ENCODE results near the gene TLE5. TPM values are rescaled to one million over a fixed set of nuclear protein-coding genes. Genes with fewer than 3 reads are reported as not detected.

Gene TLE5
- total and polyA plus RNA-seq, 10 of the 15 experiments (the other 5 are each of a cell fraction or from before 2014, with no cell fraction given) = 2.5 to 373 (median 154) TPM

GRCh38 chr19:3062165-3063105 lies at the start of gene TLE5 (continued):
- TF ChIP-seq, protein P1, sequence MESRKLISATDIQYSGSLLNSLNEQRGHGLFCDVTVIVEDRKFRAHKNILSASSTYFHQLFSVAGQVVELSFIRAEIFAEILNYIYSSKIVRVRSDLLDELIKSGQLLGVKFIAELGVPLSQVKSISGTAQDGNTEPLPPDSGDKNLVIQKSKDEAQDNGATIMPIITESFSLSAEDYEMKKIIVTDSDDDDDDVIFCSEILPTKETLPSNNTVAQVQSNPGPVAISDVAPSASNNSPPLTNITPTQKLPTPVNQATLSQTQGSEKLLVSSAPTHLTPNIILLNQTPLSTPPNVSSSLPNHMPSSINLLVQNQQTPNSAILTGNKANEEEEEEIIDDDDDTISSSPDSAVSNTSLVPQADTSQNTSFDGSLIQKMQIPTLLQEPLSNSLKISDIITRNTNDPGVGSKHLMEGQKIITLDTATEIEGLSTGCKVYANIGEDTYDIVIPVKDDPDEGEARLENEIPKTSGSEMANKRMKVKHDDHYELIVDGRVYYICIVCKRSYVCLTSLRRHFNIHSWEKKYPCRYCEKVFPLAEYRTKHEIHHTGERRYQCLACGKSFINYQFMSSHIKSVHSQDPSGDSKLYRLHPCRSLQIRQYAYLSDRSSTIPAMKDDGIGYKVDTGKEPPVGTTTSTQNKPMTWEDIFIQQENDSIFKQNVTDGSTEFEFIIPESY (IDR thresholded peaks at IDR 0.05) = no peak
- TF ChIP-seq DPF2 (IDR thresholded peaks at IDR 0.05) (peak; percentile 55; the same call in 1 of the 2 replicates), JUND (IDR thresholded peaks at IDR 0.05; ENCODE audit: low read depth, low read length) (no peak), PAX5 (IDR thresholded peaks at IDR 0.05; ENCODE audit: borderline replicate concordance, low read depth, low read length) (no peak), HSF1 (IDR thresholded peaks at IDR 0.05; ENCODE audit: low read depth, low read length) (no peak), RCOR1 (conservative IDR thresholded peaks at IDR 0.05; ENCODE audit: low read depth, low read length) (no peak), GATAD2B (conservative IDR thresholded peaks at IDR 0.05; ENCODE audit: low read depth) (no peak), TBL1XR1 (IDR thresholded peaks at IDR 0.05; ENCODE audit: low read depth, low read length) (no peak), NFXL1 (IDR thresholded peaks at IDR 0.05; ENCODE audit: borderline replicate concordance) (no peak), CREB1 (IDR thresholded peaks at IDR 0.05; ENCODE audit: low read depth) (0 out of 2 replicates have a peak, but pooled peaks have one; percentile 20), MAX (IDR thresholded peaks at IDR 0.05; ENCODE audit: low read depth, low read length) (0 out of 2 replicates have a peak, but pooled peaks have one; percentile 24), BCL11A (IDR thresholded peaks at IDR 0.05; ENCODE audit: low read depth, low read length) (no peak), POLR2AphosphoS2 (IDR thresholded peaks at IDR 0.05; ENCODE audit: low read depth, low read length) (no peak), BCL3 (IDR thresholded peaks at IDR 0.05; ENCODE audit: borderline replicate concordance, insufficient read depth, low read depth, low read length, poor library complexity, severe bottlenecking) (no peak), IRF3 (IDR thresholded peaks at IDR 0.05) (no peak), EGR1 (IDR thresholded peaks at IDR 0.05; ENCODE audit: borderline replicate concordance in 1 of 2, low read depth in 2 of 2, low read length in 2 of 2) (peak in 1 of 2 experiments; percentile 59; a peak in 1 of 3 replicates), PAX8 (IDR thresholded peaks at IDR 0.05) (no peak), HDAC6 (IDR thresholded peaks at IDR 0.05; ENCODE audit: unreplicated experiment) (no peak), TAF1 (IDR thresholded peaks at IDR 0.05; ENCODE audit: borderline replicate concordance, low read depth, low read length) (peak; percentile 70; the same call in 1 of the 2 replicates)
- TF ChIP-seq, protein P2, sequence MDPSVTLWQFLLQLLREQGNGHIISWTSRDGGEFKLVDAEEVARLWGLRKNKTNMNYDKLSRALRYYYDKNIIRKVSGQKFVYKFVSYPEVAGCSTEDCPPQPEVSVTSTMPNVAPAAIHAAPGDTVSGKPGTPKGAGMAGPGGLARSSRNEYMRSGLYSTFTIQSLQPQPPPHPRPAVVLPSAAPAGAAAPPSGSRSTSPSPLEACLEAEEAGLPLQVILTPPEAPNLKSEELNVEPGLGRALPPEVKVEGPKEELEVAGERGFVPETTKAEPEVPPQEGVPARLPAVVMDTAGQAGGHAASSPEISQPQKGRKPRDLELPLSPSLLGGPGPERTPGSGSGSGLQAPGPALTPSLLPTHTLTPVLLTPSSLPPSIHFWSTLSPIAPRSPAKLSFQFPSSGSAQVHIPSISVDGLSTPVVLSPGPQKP (IDR thresholded peaks at IDR 0.05; ENCODE audit: low read depth, low read length) = no peak

Measured in GM12878 (cell line).